Bronchial epithelial cell (primary cell): ENCODE measurements around the gene CA5A. TPM values are rescaled to one million over a fixed set of nuclear protein-coding genes. Genes with fewer than 3 reads are reported as not detected.

ENCODE experiments used
- DNase-seq: peaks from one replicate; pipeline ENCODE4 v3.0.0-alpha.2; 2010; ENCODE audit warnings: low read depth
- FAIRE-seq: peaks from 2 replicates; lab custom pipeline; 2011; peaks lifted over from hg19 to GRCh38; lab: Jason Lieb, UNC
- H3K27me3 ChIP-seq: 2 replicates; pipeline ENCODE4 v1.5.1; 2011; ENCODE audit warnings: low read length; ENCODE audit not compliant: control insufficient read depth, insufficient read depth
- H3K36me3 ChIP-seq: 2 replicates; pipeline ENCODE4 v1.5.1; 2011; ENCODE audit warnings: low read length; ENCODE audit not compliant: control insufficient read depth, insufficient read depth
- H3K4me3 ChIP-seq: 2 replicates; pipeline ENCODE4 v1.5.1; 2011; ENCODE audit warnings: mild to moderate bottlenecking, low read depth, low read length, control low read depth
- CTCF ChIP-seq: IDR thresholded peaks from 2 replicates; pipeline ENCODE4 v1.5.1; 2011; ENCODE audit warnings: mild to moderate bottlenecking, moderate library complexity, low read length, control low read depth, inconsistent platforms; ENCODE audit not compliant: insufficient read depth, severe bottlenecking
- total RNA-seq: library from RNA; depleted of rRNA; stranded (reverse); fragments of >200 nt; gene quantifications from 2 replicates; pipeline ENCODE4 v1.2.1, GENCODE V29; 2014

Gene CA5A
- total RNA-seq, 1 donor from 2014 or later: not detected

GRCh38 chr16:87957296-87958094 is 21.2 kb upstream of the CA5A start:
- DNase-seq (no peak), FAIRE-seq (no peak)
- peaks cover 1% of the 10 kb centered on the region for H3K36me3 ChIP-seq
- H3K4me3 ChIP-seq: no peak overlapping the region
- H3K27me3 ChIP-seq: no peaks in the 10 kb centered on the region
- TF ChIP-seq CTCF: no peak

- peak; percentile 37 for DNase-seq
- no peaks in the 10 kb centered on the region for H3K27me3 ChIP-seq
- peak; percentile 44 for TF ChIP-seq CTCF
- peaks cover 1% of the 10 kb centered on the region for H3K36me3 ChIP-seq
- FAIRE-seq: no peak
- no peak overlapping the region for H3K4me3 ChIP-seq
Observed at GRCh38 chr16:87956365-87957231, 20.3 kb upstream of the CA5A start.

- no peak for FAIRE-seq
- DNase-seq: no peak
- peaks cover 1% of the 10 kb centered on the region for H3K36me3 ChIP-seq
Observed at GRCh38 chr16:87956098-87956364, 19.7 kb upstream of the CA5A start.

GRCh38 chr16:87955302-87956097 is 19.2 kb upstream of the CA5A start:
- no peak for DNase-seq
- H3K4me3 ChIP-seq: no peak overlapping the region
- no peaks in the 10 kb centered on the region for H3K36me3 ChIP-seq
- peak; percentile 66 for FAIRE-seq
- TF ChIP-seq CTCF: no peak
- no peaks in the 10 kb centered on the region for H3K27me3 ChIP-seq

More at GRCh38 chr16:87956098-87956364, 19.7 kb upstream of the CA5A start:
- Histone ChIP-seq H3K27me3 (no peaks in the 10 kb centered on the region), H3K4me3 (no peak overlapping the region)
- no peak for TF ChIP-seq CTCF

- Histone ChIP-seq H3K4me3 (no peak overlapping the region), H3K27me3 (no peaks in the 10 kb centered on the region), H3K36me3 (no peaks in the 10 kb centered on the region)
- DNase-seq (no peak), FAIRE-seq (no peak)
- no peak for TF ChIP-seq CTCF
Observed at GRCh38 chr16:87954826-87955225, 18.5 kb upstream of the CA5A start.
